Measurements from ENCODE around the gene SH3BP4.

SH3BP4 gene

GRCh38 chr2:234977228-234977679, 25.4 kb downstream of the SH3BP4 start:
- no peak for TF ChIP-seq CTCF (conservative IDR thresholded peaks at IDR 0.05; ENCODE audit: low read depth, low read length)
- DNase-seq (ENCODE audit: low read depth) = no peak
- H3K4me3 ChIP-seq (ENCODE audit: low read depth, low read length) = no peak overlapping the region

GRCh38 chr2:234978466-234979203, 26.8 kb downstream of the SH3BP4 start:
- no peak overlapping the region for H3K4me3 ChIP-seq (ENCODE audit: low read depth, low read length)
- TF ChIP-seq CTCF (conservative IDR thresholded peaks at IDR 0.05; ENCODE audit: low read depth, low read length) = no peak

GRCh38 chr2:234979204-234980167, 27.7 kb downstream of the SH3BP4 start:
- H3K4me3 ChIP-seq (ENCODE audit: low read depth, low read length) = no peak overlapping the region
- TF ChIP-seq CTCF (conservative IDR thresholded peaks at IDR 0.05; ENCODE audit: low read depth, low read length) = no peak
- DNase-seq (ENCODE audit: low read depth) = peak; percentile 50

More at GRCh38 chr2:234978466-234979203, 26.8 kb downstream of the SH3BP4 start:
- no peak for DNase-seq (ENCODE audit: low read depth)

- no peak for TF ChIP-seq CTCF (conservative IDR thresholded peaks at IDR 0.05; ENCODE audit: low read depth, low read length)
- peak; percentile 57 for DNase-seq (ENCODE audit: low read depth)
Measured at GRCh38 chr2:234980451-234981187, 28.8 kb downstream of the SH3BP4 start.

GRCh38 chr2:234981197-234982095, 29.6 kb downstream of the SH3BP4 start:
- peak; percentile 97 for DNase-seq (ENCODE audit: low read depth)
- TF ChIP-seq CTCF (conservative IDR thresholded peaks at IDR 0.05; ENCODE audit: low read depth, low read length) = peak; percentile 40
- H3K4me3 ChIP-seq (ENCODE audit: low read depth, low read length) = peak overlapping the region; percentile 22

More at GRCh38 chr2:234980451-234981187, 28.8 kb downstream of the SH3BP4 start:
- peak overlapping the region; percentile 17 for H3K4me3 ChIP-seq (ENCODE audit: low read depth, low read length)

Data from choroid plexus epithelial cell (primary cell).